HS-27A (cell line): Measurements from ENCODE around the gene ZNF324.
"Not testable (repeated sequence)": the region's sequence is repeated elsewhere in the genome, so short reads cannot be mapped to it uniquely, and the experiment has no call there.

Experiments used
- DNase-seq: peaks from one replicate; pipeline ENCODE4 v3.0.0-alpha.2; 2012; ENCODE audit warnings: low read depth, missing footprints

Gene ZNF324

DNA sequence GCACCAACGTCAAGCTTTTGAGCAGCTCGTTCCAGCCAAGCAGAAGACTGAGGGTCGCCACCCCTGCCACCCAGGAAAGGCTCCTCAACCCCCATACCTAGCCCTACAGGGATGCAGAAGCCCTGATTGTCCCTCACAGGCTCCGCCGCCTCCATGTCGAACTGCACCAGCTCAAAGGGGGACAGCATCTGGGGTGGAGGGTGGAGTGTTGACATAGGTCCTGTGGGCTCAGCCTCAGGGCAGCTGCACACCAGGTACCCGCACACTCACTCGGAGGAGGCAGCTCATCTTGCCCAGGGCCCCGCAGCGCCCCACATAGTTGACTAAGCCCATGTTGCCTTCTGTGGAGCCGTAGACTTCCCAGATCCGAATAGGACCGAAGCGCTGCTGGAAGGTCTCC lies 33.4 kb downstream of the ZNF324 start:
- no peak for DNase-seq

DNA sequence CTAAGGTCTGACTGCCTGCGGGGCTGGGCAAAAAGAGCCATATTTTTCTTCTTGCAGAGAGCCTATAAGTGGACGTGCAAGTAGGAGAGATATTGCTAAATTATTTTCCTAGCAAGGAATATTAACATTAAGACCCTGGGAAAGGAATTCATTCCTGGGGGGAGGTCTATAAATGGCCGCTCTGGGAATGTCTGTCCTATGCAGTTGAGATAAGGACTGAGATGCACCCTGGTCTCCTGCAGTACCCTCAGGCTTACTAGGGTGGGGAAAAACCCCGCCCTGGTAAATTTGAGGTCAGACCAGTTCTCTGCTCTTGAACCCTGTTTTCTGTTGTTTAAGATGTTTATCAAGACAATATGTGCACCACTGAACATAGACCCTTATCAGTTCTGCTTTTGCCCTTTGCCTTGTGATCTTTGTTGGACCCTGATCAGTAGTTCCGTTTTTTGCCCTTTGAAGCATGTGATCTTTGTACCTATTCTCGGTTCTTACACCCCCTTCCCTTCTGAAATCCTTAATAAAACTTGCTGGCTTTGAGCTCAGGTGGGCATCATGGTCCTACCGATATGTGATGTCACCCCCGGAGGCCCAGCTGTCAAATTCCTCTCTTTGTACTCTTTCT lies 40.8 kb downstream of the ZNF324 start:
- not testable (repeated sequence) for DNase-seq

DNA sequence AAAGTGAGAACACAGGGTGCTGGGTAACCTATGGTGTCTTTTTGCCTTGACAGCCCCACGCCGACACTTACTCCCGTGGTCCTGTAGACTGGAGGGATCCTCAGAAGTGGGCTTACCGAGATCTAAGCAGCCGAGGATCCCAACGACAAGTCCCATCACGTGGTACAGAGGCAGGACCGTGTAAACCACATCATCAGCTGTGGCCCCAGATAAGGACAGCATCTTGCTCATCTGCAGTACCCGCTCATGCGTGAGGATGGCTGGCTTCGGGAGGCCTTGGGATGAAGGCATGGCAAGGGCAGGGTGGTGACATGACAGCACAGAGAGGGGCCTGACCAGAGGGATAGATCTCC lies 42.8 kb downstream of the ZNF324 start:
- DNase-seq, result no peak

- no peak for DNase-seq
Measured at GRCh38 chr19:58510084-58510862, 43.4 kb downstream of the ZNF324 start.

DNA sequence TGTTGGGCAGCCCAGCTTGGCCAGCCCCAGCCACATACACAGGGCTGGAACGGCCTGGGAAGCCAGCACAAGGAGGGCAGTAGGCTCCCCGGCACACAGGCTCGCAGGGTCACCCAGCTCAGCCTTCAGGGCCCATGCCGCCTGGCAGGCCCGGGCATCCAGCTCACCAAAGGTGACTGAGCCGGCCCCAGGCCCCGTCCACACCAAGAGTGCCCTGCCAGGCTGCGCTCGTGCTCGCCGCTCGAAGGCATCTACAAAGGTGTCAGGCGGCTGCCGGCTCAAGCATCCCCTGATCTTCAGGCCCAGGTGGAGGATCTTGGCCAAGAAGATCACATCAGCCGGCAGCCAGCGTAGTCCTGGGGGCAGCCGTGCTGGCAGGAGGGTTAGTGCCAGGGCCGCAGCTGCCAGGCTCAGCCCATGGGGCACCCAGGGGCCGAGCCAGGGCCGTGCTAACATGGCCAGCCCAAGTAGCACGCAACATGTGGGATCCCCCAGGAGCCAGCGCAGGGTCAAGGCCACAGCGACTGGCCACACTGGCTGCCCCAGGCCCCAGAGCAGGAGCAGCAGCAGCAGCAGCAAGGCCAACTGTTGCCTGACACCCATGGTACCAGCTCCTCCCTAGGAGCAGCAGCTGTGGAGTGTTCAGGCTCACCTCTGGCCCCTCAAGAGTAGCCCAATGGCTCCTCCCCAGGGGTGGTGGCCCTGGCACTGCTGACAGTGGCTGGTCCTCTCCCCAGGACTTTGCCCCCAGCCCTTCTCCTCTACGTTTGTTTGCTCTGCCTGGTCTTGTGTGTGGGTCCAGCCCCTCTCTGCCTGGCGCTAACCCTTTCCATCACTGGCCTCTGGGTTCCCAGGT lies 44.7 kb downstream of the ZNF324 start, which contains the start of gene SLC27A5:
Gene SLC27A5 (minus strand): TSS at position 640 of the 856 bp plus-strand sequence. CDS start 37 bp downstream, at position 603.
- DNase-seq, result no peak

GRCh38 chr19:58513213-58513693 lies 46.4 kb downstream of the ZNF324 start:
- DNase-seq, result no peak

- no peak for DNase-seq
Measured at GRCh38 chr19:58513694-58514563, 47.0 kb downstream of the ZNF324 start.

GRCh38 chr19:58514564-58515022 lies 47.7 kb downstream of the ZNF324 start:
- DNase-seq, result no peak

GRCh38 chr19:58515259-58515658 lies 48.4 kb downstream of the ZNF324 start:
- no peak for DNase-seq

- no peak for DNase-seq
Measured at GRCh38 chr19:58516246-58516836, 49.5 kb downstream of the ZNF324 start.

GRCh38 chr19:58516964-58517833 lies 50.3 kb downstream of the ZNF324 start:
- no peak for DNase-seq

GRCh38 chr19:58518256-58519086 lies 51.6 kb downstream of the ZNF324 start:
- DNase-seq, result no peak

DNA sequence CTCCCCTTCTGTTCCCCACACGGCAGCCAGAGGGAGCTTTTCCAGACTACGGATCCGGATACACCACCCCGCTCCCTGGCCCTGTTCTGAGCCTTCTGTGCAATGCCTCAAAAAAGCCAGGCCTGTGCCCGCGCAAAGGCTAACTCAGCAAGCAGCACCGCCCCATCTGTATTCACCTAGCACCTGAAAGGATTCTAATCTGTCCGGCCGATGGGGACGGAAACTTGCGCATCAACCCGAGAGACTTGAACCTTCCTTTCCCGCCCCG lies 52.1 kb downstream of the ZNF324 start:
- peak; percentile 55 for DNase-seq

GRCh38 chr19:58519355-58520256 lies 52.7 kb downstream of the ZNF324 start, which contains the start of gene ZBTB45:
ZBTB45 (minus strand) TSS chr19:58519810; CDS start chr19:58517673, 2,137 bp downstream.
- DNase-seq, result peak; percentile 94

DNA sequence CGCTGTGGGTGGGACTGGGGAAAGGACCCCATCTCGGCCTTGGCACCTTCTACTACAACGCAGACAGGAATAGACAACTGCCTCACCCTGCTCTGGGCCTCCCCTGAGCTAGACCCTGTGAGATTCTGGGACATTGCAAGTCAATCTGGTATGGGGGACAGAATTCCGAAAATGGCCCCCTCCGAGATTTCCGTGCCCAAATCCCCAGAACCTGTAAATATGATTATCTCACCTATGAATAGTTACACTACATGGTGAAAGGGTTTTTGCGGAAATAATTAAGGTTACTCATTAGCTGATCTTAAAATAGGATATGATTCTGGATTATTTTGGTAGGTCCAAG lies 53.3 kb downstream of the ZNF324 start:
- DNase-seq, result no peak

- DNase-seq, result no peak
Measured at GRCh38 chr19:58521651-58522050, 54.8 kb downstream of the ZNF324 start.

- no peak for DNase-seq
Measured at GRCh38 chr19:58522709-58523108, 55.8 kb downstream of the ZNF324 start.
